ENCODE results near the gene NPAS1. TPM values are rescaled to one million over a fixed set of nuclear protein-coding genes. Genes with fewer than 3 reads are reported as not detected.
A peak's percentile ranks its signal among the peaks of the same experiment; 100 is the strongest.

Gene NPAS1
- total and polyA plus RNA-seq, 2 of the 13 experiments (the other 11 are each of a cell fraction or from before 2014, with no cell fraction given): 0.35 to 2.9 TPM

DNA sequence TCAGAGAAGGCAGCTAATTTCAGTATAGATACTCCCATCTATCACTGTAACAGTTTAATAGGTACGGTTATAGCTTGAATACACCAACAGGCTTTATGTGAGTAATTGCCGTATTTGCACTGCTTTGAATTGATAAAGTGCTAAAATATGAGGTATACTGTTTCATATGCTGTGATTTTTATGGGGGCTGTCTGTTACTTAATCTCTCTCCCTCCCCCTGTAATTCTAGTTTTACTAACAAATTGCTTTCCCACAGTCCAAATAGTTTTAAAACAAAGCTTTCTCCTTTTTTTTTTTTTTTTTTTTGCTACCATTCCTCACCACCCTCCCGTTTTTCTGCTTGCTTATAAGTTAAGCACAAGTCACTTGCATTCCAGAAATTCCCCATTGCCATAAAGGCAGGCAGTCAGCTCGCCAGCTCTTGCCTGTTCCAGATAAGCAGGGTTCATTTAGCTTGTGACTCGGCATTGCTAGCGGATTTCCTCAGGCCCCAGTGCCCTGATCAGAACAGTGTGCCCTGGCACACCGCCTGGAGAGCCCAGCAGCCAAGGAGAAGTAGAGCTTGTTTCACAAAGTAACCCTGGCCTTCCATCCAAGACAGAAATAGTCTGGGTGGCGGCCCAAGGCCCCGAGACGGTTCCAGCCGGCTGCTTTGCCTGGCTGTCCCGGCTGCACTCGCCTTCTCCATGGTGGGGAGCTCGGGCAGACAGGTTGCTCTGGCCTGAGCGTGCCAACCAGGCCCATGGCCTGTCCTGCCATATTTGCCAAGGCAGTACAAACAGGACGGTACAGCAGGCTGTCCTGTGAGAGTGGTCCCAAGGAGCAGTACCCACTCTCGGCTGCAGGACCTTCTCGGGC, 43.5 kb upstream of the NPAS1 start:
- 69% methylated on average over 7 of the region's 18 CpGs for WGBS (ENCODE audit: low lambda C conversion rate)
- POLR2A ChIA-PET: interaction anchor here (0.7 kb wide), 1 partner anchor 15 kb away, joined by 3 read pairs; no protein-coding TSS in a partner anchor
- Histone ChIP-seq H3K4me2 (ENCODE audit: low read depth, low read length) (no peak overlapping the region), H3K36me3 (replicated peaks in 1 of 2; ENCODE audit: control insufficient read depth in 1 of 2, insufficient read depth in 2 of 2, low read length in 2 of 2) (peaks cover 13 to 28% of the 10 kb centered on the region in 2 experiments; a peak in 4 of 5 replicates), H2AFZ (ENCODE audit: low read length) (no peak overlapping the region), H4K20me1 (ENCODE audit: insufficient read depth, low read length) (no peaks in the 10 kb centered on the region), H3K27me3 (ENCODE audit: control insufficient read depth in 1 of 2, insufficient read depth in 2 of 2, low read length in 2 of 2) (no peaks in the 10 kb centered on the region), H3K9ac (ENCODE audit: insufficient read depth, low read depth, low read length) (peak overlapping the region; percentile 14; the same call in 1 of the 2 replicates), H3K4me3 (replicated peaks in 1 of 3; ENCODE audit: insufficient read depth in 1 of 3, low read depth in 2 of 3, low read length in 3 of 3) (no peak overlapping the region), H3K4me1 (ENCODE audit: insufficient read depth, low read length) (peaks cover 45% of the 10 kb centered on the region), H3K9me3 (ENCODE audit: low read length) (no peaks in the 10 kb centered on the region), H3K79me2 (ENCODE audit: insufficient read depth, low read length) (peaks cover 17% of the 10 kb centered on the region), H3K27ac (ENCODE audit: extremely low read length, insufficient read depth, low read length) (peak overlapping the region; percentile 29)
- CTCF ChIA-PET (ENCODE audit: low intra/inter-chr PET ratio, low total read pairs): no interaction called here
- DNase-seq (ENCODE audit: low spot score) (peak; percentile 70), ATAC-seq (peak; percentile 41), FAIRE-seq (no peak)
- in situ Hi-C loops (cut with HindIII; ENCODE audit: extremely low pct_ligation_motif_present, low pct_unique_long_range_greater_than_20kb) (no loop called here), intact Hi-C loops (cut with micrococcal nuclease; ENCODE audit: unreplicated experiment) (no loop called here)
- no TSS peak for BruUV-seq (replicated peaks)
- TF ChIP-seq ZNF768 (CRISPR knock-in tag; IDR thresholded peaks at IDR 0.05): peak; percentile 65; the same call in 1 of the 2 replicates
- TF ChIP-seq, protein P1, sequence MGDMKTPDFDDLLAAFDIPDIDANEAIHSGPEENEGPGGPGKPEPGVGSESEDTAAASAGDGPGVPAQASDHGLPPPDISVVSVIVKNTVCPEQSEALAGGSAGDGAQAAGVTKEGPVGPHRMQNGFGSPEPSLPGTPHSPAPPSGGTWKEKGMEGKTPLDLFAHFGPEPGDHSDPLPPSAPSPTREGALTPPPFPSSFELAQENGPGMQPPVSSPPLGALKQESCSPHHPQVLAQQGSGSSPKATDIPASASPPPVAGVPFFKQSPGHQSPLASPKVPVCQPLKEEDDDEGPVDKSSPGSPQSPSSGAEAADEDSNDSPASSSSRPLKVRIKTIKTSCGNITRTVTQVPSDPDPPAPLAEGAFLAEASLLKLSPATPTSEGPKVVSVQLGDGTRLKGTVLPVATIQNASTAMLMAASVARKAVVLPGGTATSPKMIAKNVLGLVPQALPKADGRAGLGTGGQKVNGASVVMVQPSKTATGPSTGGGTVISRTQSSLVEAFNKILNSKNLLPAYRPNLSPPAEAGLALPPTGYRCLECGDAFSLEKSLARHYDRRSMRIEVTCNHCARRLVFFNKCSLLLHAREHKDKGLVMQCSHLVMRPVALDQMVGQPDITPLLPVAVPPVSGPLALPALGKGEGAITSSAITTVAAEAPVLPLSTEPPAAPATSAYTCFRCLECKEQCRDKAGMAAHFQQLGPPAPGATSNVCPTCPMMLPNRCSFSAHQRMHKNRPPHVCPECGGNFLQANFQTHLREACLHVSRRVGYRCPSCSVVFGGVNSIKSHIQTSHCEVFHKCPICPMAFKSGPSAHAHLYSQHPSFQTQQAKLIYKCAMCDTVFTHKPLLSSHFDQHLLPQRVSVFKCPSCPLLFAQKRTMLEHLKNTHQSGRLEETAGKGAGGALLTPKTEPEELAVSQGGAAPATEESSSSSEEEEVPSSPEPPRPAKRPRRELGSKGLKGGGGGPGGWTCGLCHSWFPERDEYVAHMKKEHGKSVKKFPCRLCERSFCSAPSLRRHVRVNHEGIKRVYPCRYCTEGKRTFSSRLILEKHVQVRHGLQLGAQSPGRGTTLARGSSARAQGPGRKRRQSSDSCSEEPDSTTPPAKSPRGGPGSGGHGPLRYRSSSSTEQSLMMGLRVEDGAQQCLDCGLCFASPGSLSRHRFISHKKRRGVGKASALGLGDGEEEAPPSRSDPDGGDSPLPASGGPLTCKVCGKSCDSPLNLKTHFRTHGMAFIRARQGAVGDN (CRISPR knock-in tag; IDR thresholded peaks at IDR 0.05): peak; percentile 43
- TF ChIP-seq SCMH1 (CRISPR knock-in tag; IDR thresholded peaks at IDR 0.05; ENCODE audit: borderline replicate concordance): no peak
- TF ChIP-seq, protein P2, sequence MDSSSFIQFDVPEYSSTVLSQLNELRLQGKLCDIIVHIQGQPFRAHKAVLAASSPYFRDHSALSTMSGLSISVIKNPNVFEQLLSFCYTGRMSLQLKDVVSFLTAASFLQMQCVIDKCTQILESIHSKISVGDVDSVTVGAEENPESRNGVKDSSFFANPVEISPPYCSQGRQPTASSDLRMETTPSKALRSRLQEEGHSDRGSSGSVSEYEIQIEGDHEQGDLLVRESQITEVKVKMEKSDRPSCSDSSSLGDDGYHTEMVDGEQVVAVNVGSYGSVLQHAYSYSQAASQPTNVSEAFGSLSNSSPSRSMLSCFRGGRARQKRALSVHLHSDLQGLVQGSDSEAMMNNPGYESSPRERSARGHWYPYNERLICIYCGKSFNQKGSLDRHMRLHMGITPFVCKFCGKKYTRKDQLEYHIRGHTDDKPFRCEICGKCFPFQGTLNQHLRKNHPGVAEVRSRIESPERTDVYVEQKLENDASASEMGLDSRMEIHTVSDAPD (CRISPR knock-in tag; IDR thresholded peaks at IDR 0.05): peak; percentile 69; the same call in 1 of the 2 replicates
- TF ChIP-seq, protein P3, sequence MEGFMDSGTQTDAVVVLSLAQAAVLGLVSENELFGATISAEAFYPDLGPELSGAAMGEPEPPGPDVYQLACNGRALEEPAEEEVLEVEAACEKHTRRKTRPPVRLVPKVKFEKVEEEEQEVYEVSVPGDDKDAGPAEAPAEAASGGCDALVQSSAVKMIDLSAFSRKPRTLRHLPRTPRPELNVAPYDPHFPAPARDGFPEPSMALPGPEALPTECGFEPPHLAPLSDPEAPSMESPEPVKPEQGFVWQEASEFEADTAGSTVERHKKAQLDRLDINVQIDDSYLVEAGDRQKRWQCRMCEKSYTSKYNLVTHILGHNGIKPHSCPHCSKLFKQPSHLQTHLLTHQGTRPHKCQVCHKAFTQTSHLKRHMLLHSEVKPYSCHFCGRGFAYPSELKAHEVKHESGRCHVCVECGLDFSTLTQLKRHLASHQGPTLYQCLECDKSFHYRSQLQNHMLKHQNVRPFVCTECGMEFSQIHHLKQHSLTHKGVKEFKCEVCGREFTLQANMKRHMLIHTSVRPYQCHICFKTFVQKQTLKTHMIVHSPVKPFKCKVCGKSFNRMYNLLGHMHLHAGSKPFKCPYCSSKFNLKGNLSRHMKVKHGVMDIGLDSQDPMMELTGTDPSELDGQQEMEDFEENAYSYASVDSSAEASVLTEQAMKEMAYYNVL (CRISPR knock-in tag; IDR thresholded peaks at IDR 0.05; ENCODE audit: borderline replicate concordance): no peak
- no peak for TF ChIP-seq ZNF3 (CRISPR knock-in tag; IDR thresholded peaks at IDR 0.05)
- no peak for TF ChIP-seq RBFOX2 (IDR thresholded peaks at IDR 0.05; ENCODE audit: low read depth, low read length)
- TF ChIP-seq, protein P4, sequence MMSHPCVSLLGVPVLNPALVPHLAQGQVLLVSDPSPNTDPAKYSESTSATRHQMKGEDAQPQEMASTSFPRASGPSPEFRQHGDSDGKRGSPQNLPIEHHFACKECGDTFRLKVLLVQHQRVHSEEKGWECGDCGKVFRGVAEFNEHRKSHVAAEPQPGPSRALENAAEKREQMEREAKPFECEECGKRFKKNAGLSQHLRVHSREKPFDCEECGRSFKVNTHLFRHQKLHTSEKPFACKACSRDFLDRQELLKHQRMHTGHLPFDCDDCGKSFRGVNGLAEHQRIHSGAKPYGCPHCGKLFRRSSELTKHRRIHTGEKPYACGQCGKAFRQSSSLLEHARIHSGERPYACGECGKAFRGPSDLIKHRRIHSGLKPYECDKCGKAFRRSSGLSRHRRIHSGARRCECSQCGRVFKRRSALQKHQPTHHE (CRISPR knock-in tag; IDR thresholded peaks at IDR 0.05; ENCODE audit: borderline replicate concordance): no peak
- TF ChIP-seq RARG (CRISPR knock-in tag; IDR thresholded peaks at IDR 0.05; ENCODE audit: low read depth): no peak
- peak; percentile 83 for TF ChIP-seq TEAD3 (CRISPR knock-in tag; optimal IDR thresholded peaks at IDR 0.05; ENCODE audit: borderline replicate concordance)
- TF ChIP-seq, protein P5, sequence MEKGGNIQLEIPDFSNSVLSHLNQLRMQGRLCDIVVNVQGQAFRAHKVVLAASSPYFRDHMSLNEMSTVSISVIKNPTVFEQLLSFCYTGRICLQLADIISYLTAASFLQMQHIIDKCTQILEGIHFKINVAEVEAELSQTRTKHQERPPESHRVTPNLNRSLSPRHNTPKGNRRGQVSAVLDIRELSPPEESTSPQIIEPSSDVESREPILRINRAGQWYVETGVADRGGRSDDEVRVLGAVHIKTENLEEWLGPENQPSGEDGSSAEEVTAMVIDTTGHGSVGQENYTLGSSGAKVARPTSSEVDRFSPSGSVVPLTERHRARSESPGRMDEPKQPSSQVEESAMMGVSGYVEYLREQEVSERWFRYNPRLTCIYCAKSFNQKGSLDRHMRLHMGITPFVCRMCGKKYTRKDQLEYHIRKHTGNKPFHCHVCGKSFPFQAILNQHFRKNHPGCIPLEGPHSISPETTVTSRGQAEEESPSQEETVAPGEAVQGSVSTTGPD (CRISPR knock-in tag; IDR thresholded peaks at IDR 0.05): peak; percentile 63; the same call in 1 of the 2 replicates
- no peak for TF ChIP-seq POLR2AphosphoS5 (IDR thresholded peaks at IDR 0.05; ENCODE audit: low read depth, low read length)
